ENCODE measurements around the gene NPC2. TPM values are rescaled to one million over a fixed set of nuclear protein-coding genes. Genes with fewer than 3 reads are reported as not detected.

The NPC2 gene
- total and polyA plus RNA-seq, 9 of the 15 experiments (the other 6 are each of a cell fraction or from before 2014, with no cell fraction given), result 16.6 to 74.1 (median 32.6) TPM

- no peak for ATAC-seq
- ChIA-PET CTCF (ENCODE audit: low intra/inter-chr PET ratio) (no interaction called here), POLR2A (no interaction called here)
- WGBS (ENCODE audit: insufficient coverage, low coverage, missing lambda C conversion rate), result 5% methylated on average over 11 of the region's 14 CpGs
- no peaks in the 10 kb centered on the region for H3K36me3 ChIP-seq (ENCODE audit: control insufficient read depth, insufficient read depth, low read length)
- TF ChIP-seq NCOA2 (IDR thresholded peaks at IDR 0.05; ENCODE audit: partially characterized antibody in 2 of 2), result no peak
- TF ChIP-seq BCL6 (CRISPR knock-in tag; IDR thresholded peaks at IDR 0.05), result no peak
- no peak for TF ChIP-seq MXI1 (IDR thresholded peaks at IDR 0.05; ENCODE audit: low read depth, low read length)
- TF ChIP-seq ARID3B (CRISPR knock-in tag; IDR thresholded peaks at IDR 0.05; ENCODE audit: borderline replicate concordance), result no peak
- no peak for TF ChIP-seq RBM22 (IDR thresholded peaks at IDR 0.05; ENCODE audit: low read depth, low read length, poor library complexity, severe bottlenecking)
- no peaks in the 10 kb centered on the region for H3K79me2 ChIP-seq (ENCODE audit: control insufficient read depth, insufficient read depth, low read length)
- peaks cover 0 to 24% of the 10 kb centered on the region in 2 experiments; a peak in 2 of 5 replicates for H3K27me3 ChIP-seq (ENCODE audit: control insufficient read depth in 2 of 2, insufficient read depth in 2 of 2, low read length in 2 of 2)
- no peaks in the 10 kb centered on the region for H4K20me1 ChIP-seq (replicated peaks; ENCODE audit: control insufficient read depth, insufficient read depth, low read length)
- no peak for DNase-seq (ENCODE audit: extremely low read depth in 1 of 4, low spot score in 3 of 4)
- no peak overlapping the region for H3K4me3 ChIP-seq
- H3K27ac ChIP-seq (ENCODE audit: extremely low read depth, low read depth, low read length), result no peak overlapping the region
- no peak for FAIRE-seq
- peaks cover 0 to 16% of the 10 kb centered on the region in 2 experiments; a peak in 3 of 5 replicates for H3K4me1 ChIP-seq (replicated peaks in 1 of 2; ENCODE audit: control insufficient read depth in 2 of 2, insufficient read depth in 2 of 2, low read length in 2 of 2)
- in situ Hi-C loops (cut with MboI), result no loop called here
- intact Hi-C loops (cut with micrococcal nuclease), result no loop called here
- H2AFZ ChIP-seq (ENCODE audit: low read depth, low read length), result no peak overlapping the region
- H3K4me2 ChIP-seq (ENCODE audit: insufficient read depth, low read length), result no peak overlapping the region
- H3K9ac ChIP-seq (ENCODE audit: insufficient read depth in 1 of 2, low read depth in 2 of 2, low read length in 2 of 2), result no peak overlapping the region
- H3K9me1 ChIP-seq (ENCODE audit: control insufficient read depth, insufficient read depth, low read length), result no peaks in the 10 kb centered on the region
- no peaks in the 10 kb centered on the region for H3K9me3 ChIP-seq (replicated peaks; ENCODE audit: control insufficient read depth, insufficient read depth, low read depth, low read length)
- no TSS peak for BruUV-seq (replicated peaks)
Observed at GRCh38 chr14:74528406-74528805, 35.3 kb upstream of the NPC2 start.

Data from K562 (cell line).